Activated CD4-positive, alpha-beta T cell treated with anti-CD3 and anti-CD28 coated beads, Interleukin-2, amount 50 U/mL, for 4 hours (primary cell): ENCODE measurements around the gene SNX32.
"Not testable (repeated sequence)": the region's sequence is repeated elsewhere in the genome, so short reads cannot be mapped to it uniquely, and the experiment has no call there.

Source experiments
- DNase-seq, 2 experiments: peaks; one replicate each; pipeline ENCODE4 v3.0.0-alpha.2; 2020

SNX32 gene

GRCh38 chr11:65887723-65888162, 54.0 kb downstream of the SNX32 start:
- DNase-seq: peak in 1 of 2 experiments; percentile 20

DNA sequence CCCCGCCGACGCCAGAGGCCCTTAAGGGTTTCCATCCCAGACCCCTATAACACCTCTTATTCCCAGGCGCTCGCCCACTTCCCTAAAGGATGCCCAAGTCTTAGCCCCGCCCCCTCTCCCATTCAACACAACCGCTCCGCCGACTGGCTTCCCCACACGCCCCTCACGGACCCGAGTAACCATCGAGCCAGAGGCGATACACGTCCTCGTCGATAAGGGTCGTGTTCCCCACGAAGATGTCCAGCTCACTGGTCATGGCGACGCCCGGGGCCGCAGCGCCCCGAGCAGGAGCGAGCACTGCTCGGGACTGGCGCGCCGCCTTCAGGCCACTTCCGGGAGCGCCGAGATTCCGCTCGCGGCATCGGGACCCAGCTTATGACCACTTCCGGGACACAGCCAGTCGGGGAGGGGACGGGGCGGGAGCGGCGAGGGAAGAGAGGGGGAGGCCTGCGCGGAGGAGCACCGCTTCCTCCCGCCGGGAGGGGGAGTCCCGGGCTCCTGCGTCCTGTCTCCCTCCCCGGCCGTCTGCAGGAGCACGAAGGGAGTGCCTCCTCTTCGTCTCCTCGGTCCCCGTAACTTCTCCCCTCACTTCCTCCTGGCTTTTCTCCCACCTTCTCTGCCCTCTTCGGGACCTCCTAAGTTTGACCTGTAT, 54.5 kb downstream of the SNX32 start, which contains the start of gene FIBP:
Gene FIBP, minus strand, starts transcription at position 309 of the 652 bp plus-strand sequence. Its CDS starts 53 bp downstream, at position 256.
- peak; percentile 94 for DNase-seq

DNA sequence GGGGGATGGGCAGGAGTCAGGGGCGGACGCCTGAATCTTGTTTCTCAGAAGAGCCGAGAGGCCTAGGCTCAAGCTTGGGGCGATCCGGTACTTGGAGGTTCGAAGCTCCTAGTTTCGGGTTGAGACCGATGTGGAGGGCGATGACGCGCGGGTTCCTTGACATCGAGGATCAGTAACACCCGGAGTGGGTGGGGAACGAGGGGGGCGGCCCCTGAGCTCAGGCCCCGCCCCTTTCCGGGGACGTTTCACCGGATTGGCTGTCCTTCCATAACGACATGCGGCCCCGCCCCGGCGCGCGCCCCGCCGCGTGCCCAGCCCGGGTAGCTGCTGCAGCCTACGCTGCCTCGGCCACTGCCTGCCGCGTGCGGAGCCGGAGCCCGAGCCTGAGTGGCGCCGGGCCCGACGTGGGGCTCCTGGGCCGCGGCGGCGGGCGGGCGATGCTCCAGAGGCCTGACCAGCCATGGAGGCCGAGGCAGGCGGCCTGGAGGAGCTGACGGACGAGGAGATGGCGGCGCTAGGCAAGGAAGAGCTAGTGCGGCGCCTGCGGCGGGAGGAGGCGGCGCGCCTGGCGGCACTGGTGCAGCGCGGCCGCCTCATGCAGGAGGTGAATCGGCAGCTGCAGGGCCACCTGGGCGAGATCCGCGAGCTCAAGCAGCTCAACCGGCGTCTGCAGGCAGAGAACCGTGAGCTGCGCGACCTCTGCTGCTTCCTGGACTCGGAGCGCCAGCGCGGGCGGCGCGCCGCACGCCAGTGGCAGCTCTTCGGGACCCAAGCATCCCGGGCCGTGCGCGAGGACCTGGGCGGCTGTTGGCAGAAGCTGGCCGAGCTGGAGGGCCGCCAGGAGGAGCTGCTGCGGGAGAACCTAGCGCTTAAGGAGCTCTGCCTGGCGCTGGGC, 56.8 kb downstream of the SNX32 start, which contains the start of gene CCDC85B:
Gene CCDC85B, plus strand, starts transcription at position 350 of the 895 bp plus-strand sequence. Its CDS starts 111 bp downstream, at position 461.
- DNase-seq: peak; percentile 97 to 98

DNA sequence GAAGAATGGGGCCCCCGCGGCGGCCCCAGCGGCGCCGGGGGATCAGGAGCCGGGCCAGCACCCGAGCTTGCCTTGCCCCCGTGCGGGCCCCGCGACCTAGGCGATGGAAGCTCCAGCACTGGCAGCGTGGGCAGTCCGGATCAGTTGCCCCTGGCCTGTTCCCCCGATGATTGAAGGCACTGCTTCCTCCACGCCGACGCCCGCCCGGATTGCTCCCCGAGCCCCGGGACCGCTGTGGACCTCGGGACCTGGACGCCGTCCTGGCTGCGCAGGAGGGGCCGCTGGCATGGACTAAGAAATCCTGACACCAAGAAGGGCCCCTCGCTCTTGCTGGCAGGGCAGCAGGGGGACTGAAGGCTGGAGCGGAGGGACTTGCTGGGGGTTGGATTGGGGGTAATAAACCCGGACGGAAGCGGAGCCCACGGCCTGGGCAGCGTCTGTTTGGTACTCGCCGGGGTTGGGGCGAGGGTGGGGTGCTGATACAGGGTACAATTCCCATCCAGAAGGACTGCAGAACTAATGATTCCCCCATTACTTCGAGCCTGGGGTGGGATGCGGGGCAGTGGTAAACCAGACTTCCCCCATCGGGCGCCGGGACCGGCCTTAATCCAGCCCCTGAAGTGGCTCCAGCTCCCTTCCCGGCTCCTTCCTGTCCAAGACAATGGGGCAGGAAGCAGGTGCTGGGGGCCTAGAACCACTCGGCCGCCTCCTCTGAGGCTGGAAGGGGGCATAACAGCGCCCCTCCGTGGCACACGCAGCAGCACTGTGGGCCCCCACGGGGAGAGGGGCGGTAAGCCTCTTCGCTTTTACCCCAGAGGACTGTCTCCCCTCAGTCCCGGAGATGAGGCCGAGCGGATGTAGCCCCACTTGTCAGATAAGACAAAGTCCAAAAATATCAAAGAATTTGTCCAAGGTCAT, 57.7 kb downstream of the SNX32 start:
- DNase-seq: peak in 1 of 2 experiments; percentile 43

GRCh38 chr11:65892137-65892540, 58.4 kb downstream of the SNX32 start:
- not testable (repeated sequence) for DNase-seq

DNA sequence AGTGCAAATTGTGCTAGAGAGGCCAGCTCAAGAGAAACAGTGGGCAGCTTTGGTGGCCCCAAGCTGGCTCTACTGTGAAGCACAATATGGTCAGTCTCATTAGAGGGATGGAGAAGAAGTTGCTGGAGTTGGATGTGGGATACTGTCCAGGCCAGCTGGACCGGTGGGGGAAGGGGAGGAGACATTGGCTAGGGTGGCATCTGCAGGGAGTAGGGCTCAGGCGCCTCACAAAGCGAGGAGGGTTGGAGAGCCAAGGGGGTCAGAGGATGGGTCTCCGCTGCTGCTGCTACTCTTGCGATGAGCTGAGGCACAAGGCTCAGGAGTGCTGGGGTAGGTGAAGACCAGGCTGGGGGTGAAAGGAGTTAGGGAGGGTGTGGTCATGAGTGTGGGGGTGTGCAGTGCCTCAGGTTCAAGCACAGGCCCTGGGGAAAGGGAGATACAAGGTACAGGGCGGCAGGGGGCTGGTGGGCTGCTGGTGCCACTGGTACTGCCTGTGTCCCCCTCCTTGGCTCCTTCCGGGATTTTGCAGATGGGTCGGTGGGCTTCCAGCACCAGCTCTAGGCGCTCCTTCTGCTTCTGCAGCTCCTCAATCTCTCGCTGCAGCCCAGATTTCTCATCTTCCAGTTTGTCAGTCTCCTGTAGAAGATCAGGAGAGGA, 59.0 kb downstream of the SNX32 start:
- DNase-seq: no peak

GRCh38 chr11:65894034-65894591, 60.4 kb downstream of the SNX32 start:
- no peak for DNase-seq

DNA sequence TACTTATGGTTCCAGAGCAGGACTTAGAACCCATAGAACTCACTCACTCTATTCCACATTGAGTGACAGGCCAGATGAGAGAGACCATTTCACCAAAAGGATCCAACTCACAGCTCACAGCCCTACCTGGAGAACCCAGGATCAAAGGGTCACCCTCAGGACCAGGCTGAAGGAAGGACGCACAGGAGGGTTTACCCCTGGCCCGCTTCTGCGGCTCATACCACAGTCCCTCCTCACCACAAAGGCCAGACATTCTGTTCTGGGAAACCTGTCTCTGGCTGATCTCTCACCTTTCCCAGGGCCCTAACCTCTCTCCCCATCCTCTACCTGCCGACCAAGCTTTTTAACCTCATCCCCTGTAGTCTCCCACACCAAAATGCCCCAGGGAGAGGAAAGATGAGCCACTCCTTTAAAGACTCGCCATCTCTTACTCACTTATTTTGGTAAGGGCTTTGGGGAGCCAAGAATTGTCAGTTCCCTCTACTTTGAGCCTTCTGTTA, 61.8 kb downstream of the SNX32 start:
- DNase-seq: no peak

- DNase-seq: no peak
These were observed 62.6 kb downstream of the SNX32 start for GRCh38 chr11:65896034-65896999.

- no peak for DNase-seq
These were observed 63.3 kb downstream of the SNX32 start for GRCh38 chr11:65897020-65897471.

GRCh38 chr11:65898656-65899355, 65.0 kb downstream of the SNX32 start:
- no peak for DNase-seq

GRCh38 chr11:65899356-65900124, 65.8 kb downstream of the SNX32 start:
- peak; percentile 60 to 73 for DNase-seq

DNA sequence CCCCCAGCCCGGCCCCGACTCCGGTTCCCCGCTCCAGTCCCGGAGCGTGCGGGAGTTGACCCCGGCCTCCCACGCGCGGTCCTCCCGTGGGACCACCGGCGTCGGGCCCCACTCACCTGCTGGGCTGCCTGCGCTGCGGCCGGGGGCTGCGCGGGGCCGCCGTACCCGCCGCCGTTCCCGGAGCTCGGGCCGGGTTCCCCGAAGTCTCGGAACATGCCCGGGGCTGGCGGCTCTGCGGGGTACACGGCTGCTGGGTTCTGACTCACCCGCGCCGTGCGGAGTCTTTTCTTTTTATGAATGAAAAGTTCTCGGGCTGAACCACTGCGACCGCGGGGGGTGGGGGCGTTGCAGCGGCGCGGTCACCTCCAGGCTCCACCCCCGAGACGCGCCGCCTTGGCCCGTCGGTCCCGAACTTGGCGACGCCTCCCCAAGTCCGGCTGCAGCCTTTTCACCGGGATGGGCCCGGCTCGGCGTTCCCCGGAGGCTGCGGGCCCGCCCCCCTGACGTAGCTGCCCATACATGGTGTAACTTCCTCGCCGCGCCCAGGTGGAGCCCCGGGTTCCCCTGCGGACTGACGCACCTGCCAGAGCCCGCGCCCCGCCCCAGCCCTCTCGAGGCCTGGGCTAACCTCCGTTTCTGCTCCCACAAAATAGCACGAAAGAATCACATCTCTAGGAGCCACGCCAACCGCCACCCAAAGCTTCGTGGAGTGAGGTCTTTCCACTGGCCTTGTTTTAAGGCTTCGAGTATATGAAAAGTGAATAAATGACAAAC, 66.5 kb downstream of the SNX32 start, which contains the start of gene FOSL1:
Gene FOSL1, minus strand, starts transcription at position 264 of the 774 bp plus-strand sequence. Its CDS starts 49 bp downstream, at position 215.
- peak; percentile 92 to 97 for DNase-seq

DNA sequence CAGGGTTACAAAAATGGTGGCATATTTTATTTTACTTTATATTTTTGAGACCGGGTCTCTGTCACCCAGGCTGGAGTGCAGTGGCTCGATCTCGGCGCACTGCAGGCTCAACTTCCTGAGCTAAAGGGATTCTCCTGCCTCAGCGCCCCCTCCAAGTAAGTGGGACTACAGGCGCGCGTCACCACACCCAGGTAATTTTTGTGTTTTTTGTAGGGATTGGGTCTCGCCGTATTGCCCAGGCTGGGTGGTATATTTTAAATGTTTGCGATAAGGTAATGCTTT, 67.1 kb downstream of the SNX32 start:
- DNase-seq: no peak

GRCh38 chr11:65903068-65903481, 69.3 kb downstream of the SNX32 start:
- DNase-seq: no peak
